ENCODE measurements around the gene OTULIN. TPM values are rescaled to one million over a fixed set of nuclear protein-coding genes. Genes with fewer than 3 reads are reported as not detected.

Gene OTULIN
- total and polyA plus RNA-seq, 2 of the 4 experiments (the other 2 are of a cell fraction) = 6.9 to 19.5 TPM

DNA sequence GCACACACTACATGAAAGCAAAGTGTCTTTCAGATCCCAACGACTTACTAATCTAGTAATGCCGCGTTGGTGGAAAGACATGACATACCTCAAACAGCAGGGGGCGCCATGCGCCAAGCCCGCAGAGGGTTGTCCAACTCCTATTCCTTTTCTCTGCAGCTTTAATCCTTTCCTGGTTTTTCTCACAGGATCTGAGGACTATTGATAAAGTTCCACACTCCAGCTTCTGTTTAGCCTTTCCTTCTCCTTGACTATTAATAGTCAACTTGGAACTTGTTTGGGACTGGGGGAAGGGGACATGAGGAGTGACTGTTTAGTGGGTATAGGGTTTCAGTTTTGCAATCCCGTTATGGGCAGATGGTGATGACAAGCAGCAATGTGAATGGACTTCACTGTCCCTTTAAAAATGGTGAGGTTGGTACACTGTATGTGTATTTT, 62.9 kb downstream of the OTULIN start:
- Histone ChIP-seq H3K18ac (ENCODE audit: low read depth, low read length) (no peak overlapping the region), H2BK20ac (ENCODE audit: low read depth, low read length) (no peak overlapping the region), H2AK5ac (ENCODE audit: low read depth, low read length) (no peak overlapping the region), H4K20me1 (ENCODE audit: insufficient read depth, low read length) (no peaks in the 10 kb centered on the region), H2BK15ac (ENCODE audit: low read depth, low read length) (0 out of 3 replicates have a peak overlapping the region, but pooled peaks have one; percentile 2), H3K79me1 (ENCODE audit: low read depth in 1 of 2, low read length in 2 of 2) (peaks cover 0 to 12% of the 10 kb centered on the region in 2 experiments; a peak in 1 of 4 replicates), H3K56ac (ENCODE audit: extremely low read depth, insufficient read depth, low read length) (no peak overlapping the region), H3K9me1 (ENCODE audit: insufficient read depth, low read length) (peaks cover 11% of the 10 kb centered on the region), H3K4me2 (ENCODE audit: low read depth, low read length) (no peak overlapping the region), H4K5ac (ENCODE audit: low read depth, low read length) (no peak overlapping the region), H2BK5ac (ENCODE audit: low read depth, low read length, poor library complexity, severe bottlenecking) (no peak overlapping the region), H3K27me3 (ENCODE audit: control insufficient read depth, insufficient read depth, low read length) (no peaks in the 10 kb centered on the region), H3K4me3 (ENCODE audit: insufficient read depth, low read depth, low read length) (no peak overlapping the region), H4K91ac (ENCODE audit: insufficient read depth, low read depth, low read length) (no peak overlapping the region), H4K8ac (ENCODE audit: low read depth in 2 of 2, low read length in 2 of 2) (0 out of 4 replicates have a peak overlapping the region, but pooled peaks of 1 of the 2 experiments have one; percentile 4), H2AFZ (replicated peaks; ENCODE audit: low read length, poor library complexity) (no peak overlapping the region), H3K4me1 (ENCODE audit: control insufficient read depth, insufficient read depth, low read length) (peaks cover 10% of the 10 kb centered on the region), H3K14ac (replicated peaks; ENCODE audit: low read depth, low read length) (0 out of 2 replicates have a peak overlapping the region, but pooled peaks have one; percentile 21), H3K9me3 (ENCODE audit: control insufficient read depth, insufficient read depth, low read length) (no peaks in the 10 kb centered on the region), H3K23ac (ENCODE audit: low read depth, low read length) (no peak overlapping the region), H3K9ac (ENCODE audit: low read depth, low read length) (no peak overlapping the region), H2BK120ac (ENCODE audit: low read depth, low read length) (peak overlapping the region; percentile 13; the same call in 1 of the 2 replicates), H3K27ac (ENCODE audit: insufficient read depth, low read length) (no peak overlapping the region), H2AK9ac (replicated peaks; ENCODE audit: low read depth, low read length, poor library complexity) (no peak overlapping the region), H3K4ac (ENCODE audit: low read depth, low read length) (no peak overlapping the region), H3K36me3 (ENCODE audit: control insufficient read depth, insufficient read depth, low read length) (no peaks in the 10 kb centered on the region)
- CTCF ChIA-PET = interaction anchor here (0.6 to 4.0 kb wide), 14 partner anchors 19 to 287 kb away, joined by 3 to 30 read pairs (median 4); partner anchors contain the start of gene ANKH
- WGBS, 2 experiments (ENCODE audit: extremely low coverage in 2 of 2, insufficient read length in 1 of 2) = 15% methylated on average over 4 of the region's 7 CpGs; no CpG with 5 or more reads in 1 of the 2 experiments
- ATAC-seq (ENCODE audit: low read depth) (peak; percentile 84), DNase-seq (peak; percentile 81)
- POLR2A ChIA-PET (ENCODE audit: unreplicated experiment) = no interaction called here
- TF ChIP-seq BHLHE40 (IDR thresholded peaks at IDR 0.05; ENCODE audit: low read depth, low read length) = 0 out of 2 replicates have a peak, but pooled peaks have one; percentile 11
- TF ChIP-seq NFE2L2 (IDR thresholded peaks at IDR 0.05; ENCODE audit: low read depth, low read length) = no peak
- TF ChIP-seq CEBPB (IDR thresholded peaks at IDR 0.05; ENCODE audit: low read depth, low read length) = peak; percentile 55; the same call in 1 of the 2 replicates
- TF ChIP-seq POLR2A (IDR thresholded peaks at IDR 0.05; ENCODE audit: low read depth, low read length) = peak; percentile 52; the same call in 1 of the 2 replicates
- no peak for TF ChIP-seq RFX5 (IDR thresholded peaks at IDR 0.05; ENCODE audit: low read depth, low read length)
- TF ChIP-seq, protein P1, sequence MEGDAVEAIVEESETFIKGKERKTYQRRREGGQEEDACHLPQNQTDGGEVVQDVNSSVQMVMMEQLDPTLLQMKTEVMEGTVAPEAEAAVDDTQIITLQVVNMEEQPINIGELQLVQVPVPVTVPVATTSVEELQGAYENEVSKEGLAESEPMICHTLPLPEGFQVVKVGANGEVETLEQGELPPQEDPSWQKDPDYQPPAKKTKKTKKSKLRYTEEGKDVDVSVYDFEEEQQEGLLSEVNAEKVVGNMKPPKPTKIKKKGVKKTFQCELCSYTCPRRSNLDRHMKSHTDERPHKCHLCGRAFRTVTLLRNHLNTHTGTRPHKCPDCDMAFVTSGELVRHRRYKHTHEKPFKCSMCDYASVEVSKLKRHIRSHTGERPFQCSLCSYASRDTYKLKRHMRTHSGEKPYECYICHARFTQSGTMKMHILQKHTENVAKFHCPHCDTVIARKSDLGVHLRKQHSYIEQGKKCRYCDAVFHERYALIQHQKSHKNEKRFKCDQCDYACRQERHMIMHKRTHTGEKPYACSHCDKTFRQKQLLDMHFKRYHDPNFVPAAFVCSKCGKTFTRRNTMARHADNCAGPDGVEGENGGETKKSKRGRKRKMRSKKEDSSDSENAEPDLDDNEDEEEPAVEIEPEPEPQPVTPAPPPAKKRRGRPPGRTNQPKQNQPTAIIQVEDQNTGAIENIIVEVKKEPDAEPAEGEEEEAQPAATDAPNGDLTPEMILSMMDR (conservative IDR thresholded peaks at IDR 0.05; ENCODE audit: low read depth, low read length) = peak; percentile 98
- TF ChIP-seq SMC3 (IDR thresholded peaks at IDR 0.05; ENCODE audit: low read depth, low read length) = peak; percentile 99
- TF ChIP-seq RAD21 (IDR thresholded peaks at IDR 0.05; ENCODE audit: low read length) = peak; percentile 99
- dilution Hi-C loops (cut with HindIII; ENCODE audit: low sequenced_read_pairs, unreplicated experiment) = no loop called here
- intact Hi-C loops (cut with micrococcal nuclease) = loop anchor here (1.0 to 5.0 kb wide), 7 partner anchors 42 to 455 kb away; partner anchors contain the start of gene ANKH
- no TSS peak for BruUV-seq (replicated peaks)
- in situ Hi-C loops (cut with MboI; ENCODE audit: low sequenced_read_pairs) = no loop called here

Data from IMR-90 (cell line).